Measurements from ENCODE around the gene GP2. TPM values are rescaled to one million over a fixed set of nuclear protein-coding genes. Genes with fewer than 3 reads are reported as not detected.
A peak's percentile ranks its signal among the peaks of the same experiment; 100 is the strongest.

The GP2 gene
- total RNA-seq, 1 donor from 2014 or later: not detected

DNA sequence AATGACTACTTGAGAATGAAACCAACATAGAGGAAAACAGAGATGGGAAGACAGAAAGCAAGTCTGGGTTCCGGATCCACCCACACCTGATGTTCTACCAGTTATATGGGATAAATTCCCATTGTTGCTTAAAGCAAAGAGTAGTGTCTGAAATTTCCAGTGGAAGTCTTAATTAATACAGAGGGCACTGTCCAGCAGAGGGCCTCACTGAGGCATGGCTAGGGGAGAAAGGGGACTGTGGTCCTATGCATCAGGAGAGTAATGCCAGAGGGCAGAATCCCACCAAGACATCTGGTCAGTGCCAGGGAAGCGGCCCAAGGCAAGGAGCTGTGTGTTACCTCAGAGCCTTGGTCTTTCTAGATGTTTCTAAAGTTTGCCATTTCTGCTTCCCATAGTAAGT lies 32.7 kb upstream of the GP2 start:
- Mint-ChIP-seq H3K27me3 (ENCODE audit: unreplicated experiment) (no peaks in the 10 kb centered on the region), H3K9me3 (ENCODE audit: unreplicated experiment) (no peaks in the 10 kb centered on the region), H3K27ac (ENCODE audit: unreplicated experiment) (no peak overlapping the region), H3K4me3 (ENCODE audit: unreplicated experiment) (no peak overlapping the region), H3K4me1 (ENCODE audit: unreplicated experiment) (peaks cover 2% of the 10 kb centered on the region), H3K36me3 (ENCODE audit: low read depth, unreplicated experiment) (peaks cover 6% of the 10 kb centered on the region)
- peak; percentile 46 for DNase-seq (ENCODE audit: low spot score)
- TF ChIP-seq, protein P1, sequence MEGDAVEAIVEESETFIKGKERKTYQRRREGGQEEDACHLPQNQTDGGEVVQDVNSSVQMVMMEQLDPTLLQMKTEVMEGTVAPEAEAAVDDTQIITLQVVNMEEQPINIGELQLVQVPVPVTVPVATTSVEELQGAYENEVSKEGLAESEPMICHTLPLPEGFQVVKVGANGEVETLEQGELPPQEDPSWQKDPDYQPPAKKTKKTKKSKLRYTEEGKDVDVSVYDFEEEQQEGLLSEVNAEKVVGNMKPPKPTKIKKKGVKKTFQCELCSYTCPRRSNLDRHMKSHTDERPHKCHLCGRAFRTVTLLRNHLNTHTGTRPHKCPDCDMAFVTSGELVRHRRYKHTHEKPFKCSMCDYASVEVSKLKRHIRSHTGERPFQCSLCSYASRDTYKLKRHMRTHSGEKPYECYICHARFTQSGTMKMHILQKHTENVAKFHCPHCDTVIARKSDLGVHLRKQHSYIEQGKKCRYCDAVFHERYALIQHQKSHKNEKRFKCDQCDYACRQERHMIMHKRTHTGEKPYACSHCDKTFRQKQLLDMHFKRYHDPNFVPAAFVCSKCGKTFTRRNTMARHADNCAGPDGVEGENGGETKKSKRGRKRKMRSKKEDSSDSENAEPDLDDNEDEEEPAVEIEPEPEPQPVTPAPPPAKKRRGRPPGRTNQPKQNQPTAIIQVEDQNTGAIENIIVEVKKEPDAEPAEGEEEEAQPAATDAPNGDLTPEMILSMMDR (IDR thresholded peaks at IDR 0.05; ENCODE audit: unreplicated experiment): peak; percentile 32

DNA sequence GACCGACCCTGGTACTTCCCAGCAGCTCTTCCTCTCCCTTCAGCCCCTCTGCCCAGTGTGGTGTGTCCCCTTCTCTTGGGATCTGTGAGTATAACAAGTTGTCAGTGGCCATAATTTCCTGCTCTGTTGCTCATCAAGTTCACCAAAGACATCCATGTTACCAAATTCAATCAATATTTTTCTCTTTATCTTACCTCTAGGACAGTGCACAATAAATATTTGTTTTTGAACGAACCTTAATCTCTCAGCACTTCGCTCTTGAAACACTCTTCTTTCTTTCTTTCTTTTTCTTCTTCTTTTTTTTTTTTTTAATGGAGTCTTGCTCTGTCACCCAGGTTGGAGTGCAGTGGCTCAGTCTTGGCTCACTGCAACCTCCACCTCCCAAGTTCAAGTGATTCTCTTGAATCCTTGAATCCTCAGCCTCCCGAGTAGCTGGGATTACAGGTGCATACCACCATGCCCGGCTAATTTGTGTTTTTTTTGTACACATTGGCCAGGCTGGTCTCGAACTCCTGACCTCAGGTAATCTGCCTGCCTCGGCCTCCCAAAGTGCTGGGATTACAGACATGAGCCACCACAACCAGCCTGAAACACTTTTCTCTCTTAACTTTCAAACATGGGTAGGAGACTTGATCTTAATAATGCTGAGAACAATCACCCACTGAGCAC lies 27.9 kb upstream of the GP2 start:
- no peaks in the 10 kb centered on the region for H3K9me3 Mint-ChIP-seq (ENCODE audit: unreplicated experiment)
- H3K27me3 Mint-ChIP-seq (ENCODE audit: unreplicated experiment): no peaks in the 10 kb centered on the region
- peaks cover 6% of the 10 kb centered on the region for H3K36me3 Mint-ChIP-seq (ENCODE audit: low read depth, unreplicated experiment)
- no peak for DNase-seq (ENCODE audit: low spot score)
- TF ChIP-seq, protein P1 (IDR thresholded peaks at IDR 0.05; ENCODE audit: unreplicated experiment): no peak
- no peak overlapping the region for H3K4me3 Mint-ChIP-seq (ENCODE audit: unreplicated experiment)
- H3K4me1 Mint-ChIP-seq (ENCODE audit: unreplicated experiment): peaks cover 7% of the 10 kb centered on the region
- no peak overlapping the region for H3K27ac Mint-ChIP-seq (ENCODE audit: unreplicated experiment)

DNA sequence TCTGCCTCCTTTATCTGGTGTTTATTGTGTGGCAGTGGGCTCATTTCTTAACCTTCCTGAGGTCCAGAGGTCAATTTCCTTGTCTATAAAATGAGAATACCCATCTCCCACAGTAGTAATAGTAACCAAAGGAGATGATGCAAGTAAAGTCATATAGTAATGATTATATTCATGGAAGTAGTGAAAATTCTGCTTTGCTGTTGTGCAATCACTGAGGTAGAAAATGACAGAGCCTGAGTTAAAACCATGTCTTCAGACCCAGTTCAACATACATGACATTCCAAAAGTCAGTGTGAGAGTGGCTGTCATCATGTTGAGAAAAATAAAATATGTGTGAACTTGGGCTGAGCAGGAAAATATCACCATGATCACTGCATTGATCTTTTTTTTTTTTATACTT lies 26.1 kb upstream of the GP2 start:
- peaks cover 7% of the 10 kb centered on the region for H3K4me1 Mint-ChIP-seq (ENCODE audit: unreplicated experiment)
- no peaks in the 10 kb centered on the region for H3K9me3 Mint-ChIP-seq (ENCODE audit: unreplicated experiment)
- no peak for DNase-seq (ENCODE audit: low spot score)
- no peak overlapping the region for H3K27ac Mint-ChIP-seq (ENCODE audit: unreplicated experiment)
- TF ChIP-seq, protein P1 (IDR thresholded peaks at IDR 0.05; ENCODE audit: unreplicated experiment): no peak
- peaks cover 6% of the 10 kb centered on the region for H3K36me3 Mint-ChIP-seq (ENCODE audit: low read depth, unreplicated experiment)
- no peak overlapping the region for H3K4me3 Mint-ChIP-seq (ENCODE audit: unreplicated experiment)
- H3K27me3 Mint-ChIP-seq (ENCODE audit: unreplicated experiment): no peaks in the 10 kb centered on the region

DNA sequence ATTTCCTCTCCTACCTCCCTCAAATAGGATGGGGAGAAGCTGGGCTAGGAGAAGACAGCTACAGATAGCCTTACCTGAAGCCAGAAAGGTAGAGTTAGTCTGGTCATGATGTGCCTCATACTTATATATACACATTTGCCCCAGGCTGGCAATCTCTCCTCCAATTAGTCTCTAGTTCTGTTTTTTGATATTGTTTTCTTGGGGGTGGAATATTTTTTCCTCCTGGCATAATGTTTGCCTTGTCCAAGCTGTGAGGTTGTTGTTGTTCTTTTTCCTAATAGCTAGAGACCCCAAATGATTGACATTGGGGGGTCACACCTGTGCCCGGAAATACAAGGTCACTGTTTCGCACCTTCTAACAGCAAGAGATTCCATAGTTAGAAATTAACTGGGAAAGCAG lies 25.3 kb upstream of the GP2 start, which contains the start of gene UMOD:
UMOD (minus strand) TSS at position 101 of the 400 bp plus-strand sequence. CDS start 1,978 bp downstream, outside the sequence.
- Mint-ChIP-seq H3K27ac (ENCODE audit: unreplicated experiment) (no peak within 1 kb of the TSS), H3K9me3 (ENCODE audit: unreplicated experiment) (no peaks in the 10 kb centered on the region), H3K4me1 (ENCODE audit: unreplicated experiment) (peaks cover 7% of the 10 kb centered on the region), H3K4me3 (ENCODE audit: unreplicated experiment) (no peak within 1 kb of the TSS), H3K36me3 (ENCODE audit: low read depth, unreplicated experiment) (peaks cover 6% of the 10 kb centered on the region), H3K27me3 (ENCODE audit: unreplicated experiment) (no peaks in the 10 kb centered on the region)
- TF ChIP-seq, protein P1 (IDR thresholded peaks at IDR 0.05; ENCODE audit: unreplicated experiment): no peak
- DNase-seq (ENCODE audit: low spot score): no peak

DNA sequence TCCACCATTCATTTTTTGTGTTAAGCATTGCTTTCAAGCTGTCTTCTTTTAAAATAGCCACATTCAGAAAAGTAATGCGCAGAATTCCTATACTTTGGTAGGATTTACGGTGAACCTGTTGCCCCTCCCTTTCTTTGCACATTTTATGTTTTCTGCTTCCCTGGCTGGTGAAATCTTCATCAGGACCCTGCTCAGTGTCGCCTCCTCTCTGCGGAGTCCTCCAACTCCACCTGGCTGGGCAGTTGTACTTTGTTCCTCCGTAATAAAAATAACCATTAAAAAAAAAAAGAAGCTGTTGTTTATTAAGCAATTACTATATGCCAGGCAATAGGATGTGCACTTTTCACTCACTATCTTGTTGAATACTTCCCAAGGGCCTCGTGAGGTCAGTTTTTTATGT lies 22.3 kb upstream of the GP2 start:
- Mint-ChIP-seq H3K9me3 (ENCODE audit: unreplicated experiment) (no peaks in the 10 kb centered on the region), H3K4me1 (ENCODE audit: unreplicated experiment) (peaks cover 1% of the 10 kb centered on the region), H3K27me3 (ENCODE audit: unreplicated experiment) (no peaks in the 10 kb centered on the region), H3K4me3 (ENCODE audit: unreplicated experiment) (no peak overlapping the region), H3K27ac (ENCODE audit: unreplicated experiment) (no peak overlapping the region), H3K36me3 (ENCODE audit: low read depth, unreplicated experiment) (no peaks in the 10 kb centered on the region)
- no peak for DNase-seq (ENCODE audit: low spot score)
- TF ChIP-seq, protein P1 (IDR thresholded peaks at IDR 0.05; ENCODE audit: unreplicated experiment): peak; percentile 24

Measured in endothelial cell (in vitro differentiated cells).